Natural killer cell (primary cell): ENCODE data around the gene CEBPZ. TPM values are rescaled to one million over a fixed set of nuclear protein-coding genes. Genes with fewer than 3 reads are reported as not detected.

Experiments
- ATAC-seq, 3 donors: fragments of 150-1000 bp in 2 of 3; fragments of 200-7000 bp in 1 of 3; cut with Tn5 transposase; 1 replicate in 1 of 3; 2 replicates in 2 of 3; pipeline ENCODE4 v1.10.0; 2021; ENCODE audit warnings: mild to moderate bottlenecking in 2 of 3, moderate library complexity in 2 of 3
- DNase-seq, 2 donors: peaks; one replicate each; pipeline versions ENCODE4 v3.0.0 to v3.0.0-alpha.2; 2013 to 2021; ENCODE audit warnings: mixed read lengths in 1 of 2
- H3K27ac ChIP-seq: one replicate; pipeline ENCODE4 v1.5.1; 2013; ENCODE audit warnings: mild to moderate bottlenecking, low read length
- H3K27me3 ChIP-seq: one replicate; pipeline ENCODE4 v1.6.1; 2013; ENCODE audit warnings: low read length; ENCODE audit not compliant: control insufficient read depth, insufficient read depth
- H3K36me3 ChIP-seq: one replicate; pipeline ENCODE4 v1.6.1; 2013; ENCODE audit warnings: low read length; ENCODE audit not compliant: control insufficient read depth, insufficient read depth
- H3K4me1 ChIP-seq: one replicate; pipeline ENCODE4 v1.6.1; 2013; ENCODE audit warnings: low read length; ENCODE audit not compliant: control insufficient read depth, insufficient read depth
- H3K4me3 ChIP-seq: one replicate; pipeline ENCODE4 v1.5.1; 2013; ENCODE audit warnings: low read length
- H3K9me3 ChIP-seq: one replicate; pipeline ENCODE4 v1.6.1; 2013; ENCODE audit warnings: low read length; ENCODE audit not compliant: control insufficient read depth, insufficient read depth
- H3K27ac Mint-ChIP-seq, 2 donors: one replicate each; pipeline ENCODE4 v1.8.0; 2022; ENCODE audit warnings: mild to moderate bottlenecking in 2 of 2, mixed read lengths in 2 of 2, moderate library complexity in 1 of 2
- H3K27me3 Mint-ChIP-seq, 2 donors: one replicate each; pipeline ENCODE4 v1.8.0; 2022; ENCODE audit warnings: low read depth in 2 of 2, mixed read lengths in 2 of 2
- H3K36me3 Mint-ChIP-seq: one replicate; pipeline ENCODE4 v1.8.0; 2022; ENCODE audit warnings: mixed read lengths
- H3K4me1 Mint-ChIP-seq, 2 donors: one replicate each; pipeline ENCODE4 v1.8.0; 2022; ENCODE audit warnings: mixed read lengths in 2 of 2
- H3K4me3 Mint-ChIP-seq: one replicate; pipeline ENCODE4 v1.8.0; 2022; ENCODE audit warnings: mild to moderate bottlenecking, moderate library complexity, mixed read lengths
- H3K9me3 Mint-ChIP-seq, 2 donors: one replicate each; pipeline ENCODE4 v1.8.0; 2022; ENCODE audit warnings: mixed read lengths in 2 of 2
- CTCF ChIP-seq: fragments of 200-600 bp; IDR thresholded peaks from one replicate; pipeline ENCODE4 v1.8.0; 2022; ENCODE audit warnings: antibody characterized with exemption
- WGBS: methylation state at CpG from one replicate; pipeline ENCODE4 v1.1.7; 2013; ENCODE audit warnings: missing lambda C conversion rate; ENCODE audit not compliant: insufficient coverage; 5-methylcytosine and 5-hydroxymethylcytosine counted together
- intact Hi-C: fragments of 100-400 bp; cut with micrococcal nuclease; formaldehyde crosslinking; loops from one replicate; pipeline ENCODE4 v1.14.2; 2022
- total RNA-seq, 4 donors: library from RNA; stranded (reverse); fragments of 120-200 nt in 1 of 4; gene quantifications; one replicate each; pipeline versions ENCODE4 v1.2.3 to v1.2.4, GENCODE V29; 2013 to 2022

CEBPZ gene
- total RNA-seq, 3 donors from 2014 or later (not counting 1 experiment from before 2014, with no cell fraction given) = 51.0 to 58.1 (median 54.5) TPM

DNA sequence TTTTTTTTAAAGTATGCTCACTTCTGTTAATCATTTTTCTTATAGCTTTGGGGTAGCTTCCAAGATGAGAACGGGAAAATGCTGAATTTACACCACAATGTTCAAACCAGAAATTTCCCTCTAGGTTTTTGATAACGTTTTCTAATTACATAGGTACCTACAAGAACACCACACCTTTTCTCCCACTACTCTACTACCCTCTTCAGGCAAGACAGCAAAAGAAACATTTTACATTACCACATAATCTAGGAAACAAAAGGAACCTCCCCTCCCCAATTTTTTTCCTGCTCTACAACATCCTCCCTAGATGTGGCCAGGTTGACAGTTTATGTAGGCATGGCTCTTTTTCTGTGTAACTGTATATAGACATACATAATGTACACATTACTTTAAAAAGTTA is 32.4 kb upstream of the CEBPZ start:
- Mint-ChIP-seq H3K36me3 (no peaks in the 10 kb centered on the region), H3K4me3 (no peak overlapping the region)
- H3K36me3 ChIP-seq = peaks cover 29% of the 10 kb centered on the region

GRCh38 chr2:37262522-37262921 is 31.1 kb upstream of the CEBPZ start:
- 48% methylated on average over 2 of the region's 2 CpGs for WGBS
- peaks cover 33% of the 10 kb centered on the region for H3K36me3 ChIP-seq
- no peaks in the 10 kb centered on the region for H3K9me3 ChIP-seq
- H3K4me3 Mint-ChIP-seq = no peak overlapping the region
- TF ChIP-seq CTCF = no peak
- H3K27me3 Mint-ChIP-seq = no peaks in the 10 kb centered on the region
- H3K4me3 ChIP-seq = no peak overlapping the region
- no peaks in the 10 kb centered on the region for H3K36me3 Mint-ChIP-seq
- intact Hi-C loops = no loop called here
- H3K9me3 Mint-ChIP-seq = no peaks in the 10 kb centered on the region
- peaks cover 0 to 6% of the 10 kb centered on the region in 2 donors for H3K4me1 Mint-ChIP-seq
- no peaks in the 10 kb centered on the region for H3K27me3 ChIP-seq
- no peaks in the 10 kb centered on the region for H3K4me1 ChIP-seq
- DNase-seq (no peak), ATAC-seq (no peak)
- peak overlapping the region; percentile 34 to 40 for H3K27ac Mint-ChIP-seq
- no peak overlapping the region for H3K27ac ChIP-seq

More for the DNA sequence above, 32.4 kb upstream of the CEBPZ start:
- 92% methylated on average over 2 of the region's 2 CpGs for WGBS
- ATAC-seq (no peak), DNase-seq (no peak)
- no peaks in the 10 kb centered on the region for H3K27me3 Mint-ChIP-seq
- no peaks in the 10 kb centered on the region for H3K9me3 Mint-ChIP-seq
- H3K9me3 ChIP-seq = no peaks in the 10 kb centered on the region
- peaks cover 5 to 6% of the 10 kb centered on the region in 2 donors for H3K4me1 Mint-ChIP-seq
- no peak overlapping the region for H3K4me3 ChIP-seq
- H3K27ac Mint-ChIP-seq = peak overlapping the region; percentile 9 to 34
- intact Hi-C loops = no loop called here
- H3K27me3 ChIP-seq = no peaks in the 10 kb centered on the region
- no peak overlapping the region for H3K27ac ChIP-seq
- TF ChIP-seq CTCF = no peak
- H3K4me1 ChIP-seq = no peaks in the 10 kb centered on the region

GRCh38 chr2:37250869-37251740 is 19.7 kb upstream of the CEBPZ start:
- no peaks in the 10 kb centered on the region for H3K4me1 Mint-ChIP-seq
- Histone ChIP-seq H3K4me1 (no peaks in the 10 kb centered on the region), H3K9me3 (no peaks in the 10 kb centered on the region), H3K36me3 (peaks cover 86% of the 10 kb centered on the region), H3K4me3 (no peak overlapping the region), H3K27me3 (no peaks in the 10 kb centered on the region), H3K27ac (no peak overlapping the region)
- no peak for TF ChIP-seq CTCF
- ATAC-seq = no peak
- 97% methylated on average over 4 of the region's 5 CpGs for WGBS
- no peak overlapping the region for H3K4me3 Mint-ChIP-seq
- no peak overlapping the region for H3K27ac Mint-ChIP-seq
- intact Hi-C loops = no loop called here
- no peaks in the 10 kb centered on the region for H3K27me3 Mint-ChIP-seq
- H3K9me3 Mint-ChIP-seq = no peaks in the 10 kb centered on the region
- no peak for DNase-seq
- H3K36me3 Mint-ChIP-seq = peaks cover 34% of the 10 kb centered on the region
